ENCODE results near the gene RYR2. TPM values are rescaled to one million over a fixed set of nuclear protein-coding genes. Genes with fewer than 3 reads are reported as not detected.

RYR2 gene
- total RNA-seq, 1 donor from 2014 or later, result not detected

- TF ChIP-seq CTCF (IDR thresholded peaks at IDR 0.05; ENCODE audit: insufficient read depth, low read length, poor library complexity, severe bottlenecking), result no peak
- Histone ChIP-seq H3K27me3 (ENCODE audit: control insufficient read depth, insufficient read depth, low read length) (no peaks in the 10 kb centered on the region), H3K36me3 (ENCODE audit: control insufficient read depth, insufficient read depth, low read length) (no peaks in the 10 kb centered on the region), H3K4me3 (ENCODE audit: low read depth, low read length) (no peak overlapping the region)
- DNase-seq (ENCODE audit: low read depth), result no peak
Measured at GRCh38 chr1:237033061-237033460, 8.9 kb upstream of the RYR2 start.

- no peak for DNase-seq (ENCODE audit: low read depth)
- no peak overlapping the region for H3K4me3 ChIP-seq (ENCODE audit: low read depth, low read length)
- no peak for TF ChIP-seq CTCF (IDR thresholded peaks at IDR 0.05; ENCODE audit: insufficient read depth, low read length, poor library complexity, severe bottlenecking)
Measured at GRCh38 chr1:237033804-237034203, 8.2 kb upstream of the RYR2 start.

GRCh38 chr1:237035759-237036158, 6.2 kb upstream of the RYR2 start:
- no peak overlapping the region for H3K4me3 ChIP-seq (ENCODE audit: low read depth, low read length)
- no peaks in the 10 kb centered on the region for H3K27me3 ChIP-seq (ENCODE audit: control insufficient read depth, insufficient read depth, low read length)
- no peak for TF ChIP-seq CTCF (IDR thresholded peaks at IDR 0.05; ENCODE audit: insufficient read depth, low read length, poor library complexity, severe bottlenecking)

More at GRCh38 chr1:237033804-237034203, 8.2 kb upstream of the RYR2 start:
- Histone ChIP-seq H3K27me3 (ENCODE audit: control insufficient read depth, insufficient read depth, low read length) (no peaks in the 10 kb centered on the region), H3K36me3 (ENCODE audit: control insufficient read depth, insufficient read depth, low read length) (no peaks in the 10 kb centered on the region)

GRCh38 chr1:237038211-237038610, 3.8 kb upstream of the RYR2 start:
- TF ChIP-seq CTCF (IDR thresholded peaks at IDR 0.05; ENCODE audit: insufficient read depth, low read length, poor library complexity, severe bottlenecking), result no peak
- H3K27me3 ChIP-seq (ENCODE audit: control insufficient read depth, insufficient read depth, low read length), result peaks cover 16% of the 10 kb centered on the region
- H3K4me3 ChIP-seq (ENCODE audit: low read depth, low read length), result no peak overlapping the region
- H3K36me3 ChIP-seq (ENCODE audit: control insufficient read depth, insufficient read depth, low read length), result no peaks in the 10 kb centered on the region
- DNase-seq (ENCODE audit: low read depth), result no peak

More at GRCh38 chr1:237035759-237036158, 6.2 kb upstream of the RYR2 start:
- no peak for DNase-seq (ENCODE audit: low read depth)
- no peaks in the 10 kb centered on the region for H3K36me3 ChIP-seq (ENCODE audit: control insufficient read depth, insufficient read depth, low read length)

- DNase-seq (ENCODE audit: low read depth), result no peak
- no peak for TF ChIP-seq CTCF (IDR thresholded peaks at IDR 0.05; ENCODE audit: insufficient read depth, low read length, poor library complexity, severe bottlenecking)
- H3K27me3 ChIP-seq (ENCODE audit: control insufficient read depth, insufficient read depth, low read length), result peaks cover 26% of the 10 kb centered on the region
- no peak overlapping the region for H3K4me3 ChIP-seq (ENCODE audit: low read depth, low read length)
- H3K36me3 ChIP-seq (ENCODE audit: control insufficient read depth, insufficient read depth, low read length), result no peaks in the 10 kb centered on the region
Measured at GRCh38 chr1:237040823-237041222, 1.2 kb upstream of the RYR2 start.

GRCh38 chr1:237041461-237041794, 556 bp upstream of the RYR2 start:
- Histone ChIP-seq H3K27me3 (ENCODE audit: control insufficient read depth, insufficient read depth, low read length) (peaks cover 26% of the 10 kb centered on the region), H3K4me3 (ENCODE audit: low read depth, low read length) (no peak overlapping the region)
- no peak for TF ChIP-seq CTCF (IDR thresholded peaks at IDR 0.05; ENCODE audit: insufficient read depth, low read length, poor library complexity, severe bottlenecking)

More at GRCh38 chr1:237041461-237041794, 556 bp upstream of the RYR2 start:
- DNase-seq (ENCODE audit: low read depth), result no peak
- H3K36me3 ChIP-seq (ENCODE audit: control insufficient read depth, insufficient read depth, low read length), result no peaks in the 10 kb centered on the region
